Measurements from ENCODE around the gene EMILIN1. TPM values are rescaled to one million over a fixed set of nuclear protein-coding genes. Genes with fewer than 3 reads are reported as not detected.

Gene EMILIN1
- total and polyA plus RNA-seq, 10 of the 15 experiments (the other 5 are each of a cell fraction or from before 2014, with no cell fraction given), result 0.01 to 2.3 (median 1.2) TPM; not detected in 2

DNA sequence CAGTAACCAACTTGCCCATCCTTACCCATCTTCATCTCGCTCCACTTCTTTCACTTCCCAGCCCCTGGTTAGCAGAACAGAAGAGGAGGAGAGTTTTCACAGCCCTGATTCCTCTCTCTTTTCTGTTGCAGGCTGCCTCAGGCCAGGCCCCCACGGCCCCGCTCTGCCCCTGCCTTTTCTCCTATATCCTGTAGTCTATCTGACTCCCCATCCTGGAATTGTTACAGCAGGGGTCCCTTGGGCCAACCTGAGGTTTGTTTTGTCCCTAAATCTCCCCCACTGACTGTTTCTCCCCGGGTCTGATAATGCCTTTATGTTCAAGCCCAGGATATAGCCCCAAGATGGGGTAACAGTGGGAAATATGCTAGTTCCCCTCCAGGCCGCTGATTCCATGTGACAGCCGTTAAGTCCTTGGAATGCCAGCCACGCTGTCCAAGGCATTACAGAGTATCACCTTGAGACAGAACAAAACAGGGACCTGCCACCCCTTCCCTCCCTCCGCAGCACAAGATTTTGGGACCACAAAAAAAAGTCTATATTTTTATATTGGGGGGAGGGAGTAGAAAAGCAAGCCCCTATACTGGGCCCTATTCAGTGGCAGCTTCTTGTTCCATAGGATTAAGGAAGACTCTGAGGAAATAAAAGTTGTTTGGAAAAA lies 8.3 kb upstream of the EMILIN1 start:
- DNase-seq (ENCODE audit: low read depth, low spot score) (no peak), ATAC-seq (no peak), FAIRE-seq (no peak)
- Histone ChIP-seq H3K79me2 (ENCODE audit: control insufficient read depth, insufficient read depth, low read length) (peaks cover 32% of the 10 kb centered on the region), H3K4me1 (ENCODE audit: control insufficient read depth, insufficient read depth, low read length) (peaks cover 25% of the 10 kb centered on the region), H3K4me3 (peak overlapping the region; percentile 75), H3K4me2 (ENCODE audit: control insufficient read depth, insufficient read depth) (peak overlapping the region; percentile 94), H3K36me3 (ENCODE audit: control insufficient read depth in 2 of 2, insufficient read depth in 2 of 2, low read length in 1 of 2) (peaks cover 2 to 22% of the 10 kb centered on the region in 2 experiments; a peak in 3 of 4 replicates), H3K27me3 (replicated peaks in 1 of 2; ENCODE audit: control insufficient read depth in 2 of 2, insufficient read depth in 2 of 2, low read length in 1 of 2) (no peaks in the 10 kb centered on the region), H4K20me1 (ENCODE audit: control insufficient read depth, insufficient read depth) (no peaks in the 10 kb centered on the region), H3K9me3 (replicated peaks; ENCODE audit: control insufficient read depth, insufficient read depth, low read length) (no peaks in the 10 kb centered on the region), H3K9ac (ENCODE audit: control insufficient read depth, insufficient read depth, low read length) (peak overlapping the region; percentile 96), H2AFZ (ENCODE audit: control insufficient read depth, low read depth, low read length) (no peak overlapping the region), H3K27ac (ENCODE audit: control insufficient read depth, insufficient read depth) (peak overlapping the region; percentile 81)
- ChIA-PET SMC1A (ENCODE audit: uncharacterized antibody, unreplicated experiment) (interaction anchor here (5.4 kb wide), 1 partner anchor 19 kb away, joined by 33 read pairs; the partner anchor contains the start of gene AGBL5), RAD21 (ENCODE audit: unreplicated experiment) (interaction anchor here (0.9 kb wide), 1 partner anchor 19 kb away, joined by 3 read pairs; the partner anchor contains the start of gene AGBL5), POLR2A (interaction anchor here (1.2 to 12.2 kb wide), 2 partner anchors 11 to 17 kb away, joined by 5 to 139 read pairs; partner anchors contain the start of gene AGBL5), CTCF (interaction anchor here (0.8 kb wide), 1 partner anchor 11 kb away, joined by 3 read pairs; no protein-coding TSS in a partner anchor)
- intact Hi-C loops (cut with micrococcal nuclease; ENCODE audit: unreplicated experiment), result no loop called here
- TF ChIP-seq IKZF2 (IDR thresholded peaks at IDR 0.05) (no peak), HDAC6 (IDR thresholded peaks at IDR 0.05; ENCODE audit: unreplicated experiment) (no peak), POLR2A (IDR thresholded peaks at IDR 0.05; ENCODE audit: low read depth, low read length) (peak; percentile 36; the same call in 1 of the 2 replicates)
- in situ Hi-C loops (cut with MboI), result no loop called here
- no TSS peak for BruUV-seq (replicated peaks)
- 92% methylated on average over 8 of the region's 8 CpGs for WGBS (ENCODE audit: insufficient coverage, insufficient replicate concordance, low lambda C conversion rate, missing lambda C conversion rate)

DNA sequence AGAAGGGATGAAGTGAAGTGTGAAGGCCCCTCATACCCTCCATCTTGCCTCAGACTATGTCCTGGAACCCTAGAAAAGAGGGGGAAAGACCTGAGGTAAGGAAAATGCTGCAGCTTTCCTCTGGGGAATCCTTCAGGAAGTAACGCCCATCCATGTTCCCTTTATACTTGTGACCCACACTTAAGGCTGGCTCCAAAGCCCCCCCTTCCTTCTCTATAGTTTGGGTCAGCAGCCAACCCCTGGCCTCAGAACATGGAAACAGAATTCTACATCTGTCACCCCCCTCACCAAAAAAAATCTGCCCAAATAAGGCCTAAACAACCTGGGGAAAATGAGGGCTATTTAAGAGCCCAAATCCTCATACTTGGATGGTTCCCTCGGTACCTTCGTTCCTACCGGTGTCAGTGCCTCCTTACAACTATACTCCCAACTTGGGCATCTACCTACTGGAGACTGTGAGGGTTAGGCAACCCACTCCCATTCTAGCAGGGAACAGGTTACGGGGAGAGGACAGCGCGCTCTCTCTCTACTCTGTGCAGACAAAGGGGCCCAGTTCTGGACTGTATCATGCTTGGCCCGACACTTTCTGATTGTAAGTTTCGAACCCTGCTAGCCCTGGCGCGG lies 7.7 kb upstream of the EMILIN1 start:
- Histone ChIP-seq H3K9ac (ENCODE audit: control insufficient read depth, insufficient read depth, low read length) (peak overlapping the region; percentile 96), H3K4me1 (ENCODE audit: control insufficient read depth, insufficient read depth, low read length) (peaks cover 32% of the 10 kb centered on the region), H3K4me3 (peak overlapping the region; percentile 75), H3K27me3 (replicated peaks in 1 of 2; ENCODE audit: control insufficient read depth in 2 of 2, insufficient read depth in 2 of 2, low read length in 1 of 2) (no peaks in the 10 kb centered on the region), H2AFZ (ENCODE audit: control insufficient read depth, low read depth, low read length) (peak overlapping the region; percentile 51), H3K27ac (ENCODE audit: control insufficient read depth, insufficient read depth) (peak overlapping the region; percentile 81), H3K79me2 (ENCODE audit: control insufficient read depth, insufficient read depth, low read length) (peaks cover 32% of the 10 kb centered on the region), H4K20me1 (ENCODE audit: control insufficient read depth, insufficient read depth) (no peaks in the 10 kb centered on the region), H3K4me2 (ENCODE audit: control insufficient read depth, insufficient read depth) (peak overlapping the region; percentile 94), H3K36me3 (ENCODE audit: control insufficient read depth in 2 of 2, insufficient read depth in 2 of 2, low read length in 1 of 2) (peaks cover 2 to 18% of the 10 kb centered on the region in 2 experiments; a peak in 3 of 4 replicates), H3K9me3 (replicated peaks; ENCODE audit: control insufficient read depth, insufficient read depth, low read length) (no peaks in the 10 kb centered on the region)
- TF ChIP-seq, protein P1, sequence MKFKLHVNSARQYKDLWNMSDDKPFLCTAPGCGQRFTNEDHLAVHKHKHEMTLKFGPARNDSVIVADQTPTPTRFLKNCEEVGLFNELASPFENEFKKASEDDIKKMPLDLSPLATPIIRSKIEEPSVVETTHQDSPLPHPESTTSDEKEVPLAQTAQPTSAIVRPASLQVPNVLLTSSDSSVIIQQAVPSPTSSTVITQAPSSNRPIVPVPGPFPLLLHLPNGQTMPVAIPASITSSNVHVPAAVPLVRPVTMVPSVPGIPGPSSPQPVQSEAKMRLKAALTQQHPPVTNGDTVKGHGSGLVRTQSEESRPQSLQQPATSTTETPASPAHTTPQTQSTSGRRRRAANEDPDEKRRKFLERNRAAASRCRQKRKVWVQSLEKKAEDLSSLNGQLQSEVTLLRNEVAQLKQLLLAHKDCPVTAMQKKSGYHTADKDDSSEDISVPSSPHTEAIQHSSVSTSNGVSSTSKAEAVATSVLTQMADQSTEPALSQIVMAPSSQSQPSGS (IDR thresholded peaks at IDR 0.05; ENCODE audit: low read length), result no peak
- TF ChIP-seq TCF3 (IDR thresholded peaks at IDR 0.05; ENCODE audit: borderline replicate concordance, insufficient read depth, low read depth, low read length) (no peak), POLR2AphosphoS5 (IDR thresholded peaks at IDR 0.05; ENCODE audit: low read length) (peak; percentile 48; the same call in 1 of the 2 replicates)
- TF ChIP-seq, protein P2, sequence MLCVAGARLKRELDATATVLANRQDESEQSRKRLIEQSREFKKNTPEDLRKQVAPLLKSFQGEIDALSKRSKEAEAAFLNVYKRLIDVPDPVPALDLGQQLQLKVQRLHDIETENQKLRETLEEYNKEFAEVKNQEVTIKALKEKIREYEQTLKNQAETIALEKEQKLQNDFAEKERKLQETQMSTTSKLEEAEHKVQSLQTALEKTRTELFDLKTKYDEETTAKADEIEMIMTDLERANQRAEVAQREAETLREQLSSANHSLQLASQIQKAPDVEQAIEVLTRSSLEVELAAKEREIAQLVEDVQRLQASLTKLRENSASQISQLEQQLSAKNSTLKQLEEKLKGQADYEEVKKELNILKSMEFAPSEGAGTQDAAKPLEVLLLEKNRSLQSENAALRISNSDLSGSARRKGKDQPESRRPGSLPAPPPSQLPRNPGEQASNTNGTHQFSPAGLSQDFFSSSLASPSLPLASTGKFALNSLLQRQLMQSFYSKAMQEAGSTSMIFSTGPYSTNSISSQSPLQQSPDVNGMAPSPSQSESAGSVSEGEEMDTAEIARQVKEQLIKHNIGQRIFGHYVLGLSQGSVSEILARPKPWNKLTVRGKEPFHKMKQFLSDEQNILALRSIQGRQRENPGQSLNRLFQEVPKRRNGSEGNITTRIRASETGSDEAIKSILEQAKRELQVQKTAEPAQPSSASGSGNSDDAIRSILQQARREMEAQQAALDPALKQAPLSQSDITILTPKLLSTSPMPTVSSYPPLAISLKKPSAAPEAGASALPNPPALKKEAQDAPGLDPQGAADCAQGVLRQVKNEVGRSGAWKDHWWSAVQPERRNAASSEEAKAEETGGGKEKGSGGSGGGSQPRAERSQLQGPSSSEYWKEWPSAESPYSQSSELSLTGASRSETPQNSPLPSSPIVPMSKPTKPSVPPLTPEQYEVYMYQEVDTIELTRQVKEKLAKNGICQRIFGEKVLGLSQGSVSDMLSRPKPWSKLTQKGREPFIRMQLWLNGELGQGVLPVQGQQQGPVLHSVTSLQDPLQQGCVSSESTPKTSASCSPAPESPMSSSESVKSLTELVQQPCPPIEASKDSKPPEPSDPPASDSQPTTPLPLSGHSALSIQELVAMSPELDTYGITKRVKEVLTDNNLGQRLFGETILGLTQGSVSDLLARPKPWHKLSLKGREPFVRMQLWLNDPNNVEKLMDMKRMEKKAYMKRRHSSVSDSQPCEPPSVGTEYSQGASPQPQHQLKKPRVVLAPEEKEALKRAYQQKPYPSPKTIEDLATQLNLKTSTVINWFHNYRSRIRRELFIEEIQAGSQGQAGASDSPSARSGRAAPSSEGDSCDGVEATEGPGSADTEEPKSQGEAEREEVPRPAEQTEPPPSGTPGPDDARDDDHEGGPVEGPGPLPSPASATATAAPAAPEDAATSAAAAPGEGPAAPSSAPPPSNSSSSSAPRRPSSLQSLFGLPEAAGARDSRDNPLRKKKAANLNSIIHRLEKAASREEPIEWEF (IDR thresholded peaks at IDR 0.05; ENCODE audit: insufficient replicate concordance, low read depth, low read length), result no peak
- FAIRE-seq (no peak), DNase-seq (ENCODE audit: low read depth, low spot score) (no peak), ATAC-seq (peak; percentile 24)
- in situ Hi-C loops (cut with MboI) (no loop called here), intact Hi-C loops (cut with micrococcal nuclease; ENCODE audit: unreplicated experiment) (loop anchor here (1.0 kb wide), 1 partner anchor 20 kb away; no protein-coding TSS in a partner anchor)
- BruUV-seq (replicated peaks), result TSS peak; percentile 75
- SMC1A ChIA-PET (ENCODE audit: uncharacterized antibody, unreplicated experiment), result interaction anchor here (1.0 to 5.4 kb wide), 2 partner anchors 9 to 19 kb away, joined by 3 to 33 read pairs; partner anchors contain the start of gene AGBL5
- 4% methylated on average over 11 of the region's 11 CpGs for WGBS (ENCODE audit: insufficient coverage, insufficient replicate concordance, low lambda C conversion rate, missing lambda C conversion rate)
- RAD21 ChIA-PET (ENCODE audit: unreplicated experiment), result interaction anchor here (0.9 to 2.8 kb wide), 4 partner anchors 11 to 29 kb away, joined by 3 to 31 read pairs (median 13); partner anchors contain the start of gene AGBL5
- POLR2A ChIA-PET, result interaction anchor here (0.8 to 12.2 kb wide), 8 partner anchors 8 to 102 kb away, joined by 3 to 139 read pairs (median 4); partner anchors contain the start of genes AGBL5, KHK and TMEM214
- CTCF ChIA-PET, result interaction anchor here (0.6 to 4.0 kb wide), 6 partner anchors 11 to 45 kb away, joined by 3 to 36 read pairs (median 3); no protein-coding TSS in a partner anchor

All from GM12878 (cell line).